ENCODE data around the gene PORCN. TPM values are rescaled to one million over a fixed set of nuclear protein-coding genes. Genes with fewer than 3 reads are reported as not detected.
A peak's percentile ranks its signal among the peaks of the same experiment; 100 is the strongest.
"Not testable (repeated sequence)": the region's sequence is repeated elsewhere in the genome, so short reads cannot be mapped to it uniquely, and the experiment has no call there.

PORCN gene
- total RNA-seq, 1 donor from 2014 or later: 30.3 TPM

DNA sequence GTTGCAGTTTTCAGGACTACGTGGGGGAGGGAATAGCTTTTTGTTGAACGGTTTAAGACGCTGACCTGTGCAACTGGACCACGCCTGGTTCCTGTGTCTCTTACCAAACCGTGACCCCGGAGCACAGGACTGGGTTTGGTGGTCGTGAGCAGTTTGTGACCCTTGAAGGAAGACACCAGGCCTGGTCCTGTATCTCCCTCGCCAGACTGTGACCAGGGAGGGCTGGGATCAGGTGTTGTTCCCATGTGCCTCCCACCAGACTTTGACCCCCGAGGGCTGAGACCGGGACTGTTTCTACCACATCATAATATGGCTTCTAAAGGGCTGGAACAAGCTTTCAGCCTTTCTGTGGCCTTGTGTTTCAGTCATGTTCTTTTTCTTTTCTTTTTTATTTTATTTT is 13.5 kb downstream of the PORCN start:
- no peaks in the 10 kb centered on the region for H3K9me3 Mint-ChIP-seq (ENCODE audit: unreplicated experiment)
- Histone ChIP-seq H3K9ac (ENCODE audit: low read length) (peak overlapping the region; percentile 88), H3K4me2 (ENCODE audit: low read length) (peak overlapping the region; percentile 95), H3K27ac (ENCODE audit: low read depth, low read length) (peak overlapping the region; percentile 66), H3K79me2 (ENCODE audit: insufficient read depth, low read length) (peaks cover 10% of the 10 kb centered on the region), H4K20me1 (ENCODE audit: insufficient read depth, low read length) (no peaks in the 10 kb centered on the region), H3K4me1 (ENCODE audit: insufficient read depth, low read length) (peaks cover 4% of the 10 kb centered on the region), H3K36me3 (ENCODE audit: insufficient read depth, low read length) (no peaks in the 10 kb centered on the region), H3K9me3 (ENCODE audit: insufficient read depth, low read depth, low read length) (no peaks in the 10 kb centered on the region), H3K4me3 (ENCODE audit: insufficient read depth, low read depth, low read length) (peak overlapping the region; percentile 87), H2AFZ (ENCODE audit: low read depth, low read length) (peak overlapping the region; percentile 84), H3K27me3 (ENCODE audit: insufficient read depth, low read length) (no peaks in the 10 kb centered on the region)
- no peaks in the 10 kb centered on the region for H3K27me3 Mint-ChIP-seq (ENCODE audit: low read depth, unreplicated experiment)
- peak overlapping the region; percentile 87 for H3K4me3 Mint-ChIP-seq (ENCODE audit: unreplicated experiment)
- peak overlapping the region; percentile 58 for H3K27ac Mint-ChIP-seq (ENCODE audit: unreplicated experiment)
- TF ChIP-seq, protein P1, sequence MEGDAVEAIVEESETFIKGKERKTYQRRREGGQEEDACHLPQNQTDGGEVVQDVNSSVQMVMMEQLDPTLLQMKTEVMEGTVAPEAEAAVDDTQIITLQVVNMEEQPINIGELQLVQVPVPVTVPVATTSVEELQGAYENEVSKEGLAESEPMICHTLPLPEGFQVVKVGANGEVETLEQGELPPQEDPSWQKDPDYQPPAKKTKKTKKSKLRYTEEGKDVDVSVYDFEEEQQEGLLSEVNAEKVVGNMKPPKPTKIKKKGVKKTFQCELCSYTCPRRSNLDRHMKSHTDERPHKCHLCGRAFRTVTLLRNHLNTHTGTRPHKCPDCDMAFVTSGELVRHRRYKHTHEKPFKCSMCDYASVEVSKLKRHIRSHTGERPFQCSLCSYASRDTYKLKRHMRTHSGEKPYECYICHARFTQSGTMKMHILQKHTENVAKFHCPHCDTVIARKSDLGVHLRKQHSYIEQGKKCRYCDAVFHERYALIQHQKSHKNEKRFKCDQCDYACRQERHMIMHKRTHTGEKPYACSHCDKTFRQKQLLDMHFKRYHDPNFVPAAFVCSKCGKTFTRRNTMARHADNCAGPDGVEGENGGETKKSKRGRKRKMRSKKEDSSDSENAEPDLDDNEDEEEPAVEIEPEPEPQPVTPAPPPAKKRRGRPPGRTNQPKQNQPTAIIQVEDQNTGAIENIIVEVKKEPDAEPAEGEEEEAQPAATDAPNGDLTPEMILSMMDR (IDR thresholded peaks at IDR 0.05; ENCODE audit: insufficient read depth, low read depth, low read length): no peak
- TF ChIP-seq EZH2 (IDR thresholded peaks at IDR 0.05; ENCODE audit: insufficient read depth, low read length): no peak
- H3K4me1 Mint-ChIP-seq (ENCODE audit: low read depth, unreplicated experiment): no peaks in the 10 kb centered on the region
- DNase-seq (ENCODE audit: low read depth) (no peak), FAIRE-seq (no peak)
- H3K36me3 Mint-ChIP-seq (ENCODE audit: low read depth, unreplicated experiment): peaks cover 2% of the 10 kb centered on the region

DNA sequence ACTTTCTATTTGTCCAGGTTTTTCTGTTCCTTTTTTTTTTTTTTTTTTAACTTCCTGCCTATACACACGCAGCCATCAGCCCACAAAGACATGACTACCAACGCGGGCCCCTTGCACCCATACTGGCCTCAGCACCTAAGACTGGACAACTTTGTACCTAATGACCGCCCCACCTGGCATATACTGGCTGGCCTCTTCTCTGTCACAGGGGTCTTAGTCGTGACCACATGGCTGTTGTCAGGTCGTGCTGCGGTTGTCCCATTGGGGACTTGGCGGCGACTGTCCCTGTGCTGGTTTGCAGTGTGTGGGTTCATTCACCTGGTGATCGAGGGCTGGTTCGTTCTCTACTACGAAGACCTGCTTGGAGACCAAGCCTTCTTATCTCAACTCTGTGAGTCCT is 14.9 kb downstream of the PORCN start:
- Histone ChIP-seq H3K9ac (ENCODE audit: low read length) (no peak overlapping the region), H3K27me3 (ENCODE audit: insufficient read depth, low read length) (no peaks in the 10 kb centered on the region), H3K27ac (ENCODE audit: low read depth, low read length) (no peak overlapping the region), H3K4me3 (ENCODE audit: insufficient read depth, low read depth, low read length) (no peak overlapping the region), H3K4me1 (ENCODE audit: insufficient read depth, low read length) (peaks cover 4% of the 10 kb centered on the region), H4K20me1 (ENCODE audit: insufficient read depth, low read length) (no peaks in the 10 kb centered on the region), H3K79me2 (ENCODE audit: insufficient read depth, low read length) (peaks cover 10% of the 10 kb centered on the region), H3K36me3 (ENCODE audit: insufficient read depth, low read length) (peaks cover 6% of the 10 kb centered on the region), H3K4me2 (ENCODE audit: low read length) (no peak overlapping the region), H3K9me3 (ENCODE audit: insufficient read depth, low read depth, low read length) (no peaks in the 10 kb centered on the region), H2AFZ (ENCODE audit: low read depth, low read length) (no peak overlapping the region)
- H3K9me3 Mint-ChIP-seq (ENCODE audit: unreplicated experiment): no peaks in the 10 kb centered on the region
- TF ChIP-seq, protein P1 (IDR thresholded peaks at IDR 0.05; ENCODE audit: insufficient read depth, low read depth, low read length): no peak
- TF ChIP-seq EZH2 (IDR thresholded peaks at IDR 0.05; ENCODE audit: insufficient read depth, low read length): no peak
- no peak overlapping the region for H3K27ac Mint-ChIP-seq (ENCODE audit: unreplicated experiment)
- FAIRE-seq (no peak), DNase-seq (ENCODE audit: low read depth) (no peak)
- H3K36me3 Mint-ChIP-seq (ENCODE audit: low read depth, unreplicated experiment): peaks cover 11% of the 10 kb centered on the region
- H3K4me1 Mint-ChIP-seq (ENCODE audit: low read depth, unreplicated experiment): no peaks in the 10 kb centered on the region
- no peaks in the 10 kb centered on the region for H3K27me3 Mint-ChIP-seq (ENCODE audit: low read depth, unreplicated experiment)
- no peak overlapping the region for H3K4me3 Mint-ChIP-seq (ENCODE audit: unreplicated experiment)

DNA sequence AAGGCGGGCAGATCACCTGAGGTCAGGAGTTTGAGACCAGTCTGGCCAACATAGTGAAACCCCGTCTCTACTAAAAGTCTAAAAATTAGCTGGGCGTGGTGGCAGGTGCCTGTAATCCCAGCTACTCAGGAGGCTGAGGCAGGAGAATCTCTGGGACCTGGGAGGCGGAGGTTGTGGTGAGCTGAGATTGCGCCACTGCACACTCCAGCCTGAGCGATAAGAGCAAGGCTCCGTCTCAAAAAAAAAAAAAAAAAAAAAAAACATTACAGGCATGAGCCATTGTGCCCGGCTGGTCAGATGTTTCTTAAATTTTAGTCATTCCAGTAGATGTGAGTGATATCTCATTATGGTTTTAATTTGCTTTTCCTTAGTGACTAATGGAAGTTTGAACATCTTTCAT is 17.1 kb downstream of the PORCN start:
- H3K27me3 Mint-ChIP-seq (ENCODE audit: low read depth, unreplicated experiment); H3K9me3 ChIP-seq (ENCODE audit: insufficient read depth, low read depth, low read length); H3K36me3 ChIP-seq (ENCODE audit: insufficient read depth, low read length); H3K27ac ChIP-seq (ENCODE audit: low read depth, low read length); H3K27me3 ChIP-seq (ENCODE audit: insufficient read depth, low read length); H2AFZ ChIP-seq (ENCODE audit: low read depth, low read length); H3K4me2 ChIP-seq (ENCODE audit: low read length); FAIRE-seq; H3K4me1 ChIP-seq (ENCODE audit: insufficient read depth, low read length); H3K9me3 Mint-ChIP-seq (ENCODE audit: unreplicated experiment); H3K27ac Mint-ChIP-seq (ENCODE audit: unreplicated experiment); H3K4me3 Mint-ChIP-seq (ENCODE audit: unreplicated experiment); H4K20me1 ChIP-seq (ENCODE audit: insufficient read depth, low read length); H3K4me1 Mint-ChIP-seq (ENCODE audit: low read depth, unreplicated experiment); H3K4me3 ChIP-seq (ENCODE audit: insufficient read depth, low read depth, low read length); H3K9ac ChIP-seq (ENCODE audit: low read length): not testable (repeated sequence)
- peak; percentile 23 for DNase-seq (ENCODE audit: low read depth)
- H3K36me3 Mint-ChIP-seq (ENCODE audit: low read depth, unreplicated experiment): peaks cover 13% of the 10 kb centered on the region
- H3K79me2 ChIP-seq (ENCODE audit: insufficient read depth, low read length): peaks cover 10% of the 10 kb centered on the region
